CD4-positive, alpha-beta T cell treated with Interleukin-15 for 1 hour (primary cell): ENCODE data around the gene ZNF79.

Experiments used
- DNase-seq: peaks from one replicate; pipeline ENCODE4 v3.0.0-alpha.2; 2020

Gene ZNF79

DNA sequence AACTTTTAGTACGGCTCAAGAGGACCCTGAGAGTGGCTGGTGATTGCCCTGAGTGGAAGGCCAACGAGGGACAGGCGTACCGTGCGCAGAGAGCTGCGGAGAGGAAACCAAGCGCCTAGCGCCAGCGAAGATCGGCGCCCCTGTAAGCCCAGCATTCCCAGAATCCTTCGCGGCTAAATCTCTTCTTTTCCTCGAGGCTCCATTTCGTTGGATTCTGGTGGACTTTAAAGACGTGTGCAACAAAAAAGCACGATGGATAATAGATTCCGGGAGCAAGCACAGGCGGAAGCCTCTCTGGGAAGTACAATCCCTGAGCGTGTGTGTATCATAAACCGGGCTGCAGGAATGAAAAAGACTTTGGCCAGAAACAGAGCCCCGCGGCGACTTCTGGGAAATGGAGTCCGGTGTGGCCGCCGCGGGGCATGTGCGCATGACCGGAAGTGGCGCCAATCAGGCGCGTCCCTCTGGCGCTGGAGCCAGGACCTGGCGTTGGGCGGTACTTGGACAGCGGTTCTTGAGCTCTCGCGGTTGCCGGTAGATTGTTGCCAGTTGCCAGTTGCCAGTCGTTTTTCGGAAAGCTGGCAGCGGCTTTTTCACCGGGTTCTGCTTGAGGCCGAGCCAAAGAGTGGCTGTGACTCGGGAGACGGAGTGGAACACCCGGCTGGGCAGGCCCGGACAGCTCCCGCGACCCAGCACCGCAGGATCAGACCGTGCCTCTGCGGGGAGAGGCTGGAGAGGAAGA, at the start of gene ZNF79:
Gene ZNF79, plus strand, starts transcription at position 449 of the 742 bp plus-strand sequence. CDS start 406 bp downstream, outside the sequence.
- peak; percentile 89 for DNase-seq

DNA sequence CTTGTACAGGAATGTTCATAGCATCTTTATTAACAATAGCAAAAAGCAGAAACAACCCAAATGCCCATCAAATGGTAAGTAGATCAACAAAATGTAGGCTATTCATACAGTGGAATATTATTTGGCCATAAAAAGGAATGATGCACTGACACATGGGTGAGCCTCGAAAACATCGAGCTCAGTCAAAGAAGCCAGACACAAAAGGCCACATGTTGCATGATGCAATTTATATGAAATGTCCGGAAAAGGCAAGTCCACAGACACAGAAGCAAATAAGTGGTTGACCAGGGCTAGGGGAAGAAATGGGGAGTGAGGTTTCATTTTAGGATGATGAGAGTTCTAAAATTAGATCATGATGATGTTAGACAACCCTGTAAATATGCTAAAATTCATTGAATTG, 43.7 kb upstream of the ZNF79 start:
- DNase-seq = no peak

- no peak for DNase-seq
Measured at GRCh38 chr9:127382541-127382940, 41.6 kb upstream of the ZNF79 start.

- DNase-seq = no peak
Measured at GRCh38 chr9:127384016-127384730, 40.0 kb upstream of the ZNF79 start.

DNA sequence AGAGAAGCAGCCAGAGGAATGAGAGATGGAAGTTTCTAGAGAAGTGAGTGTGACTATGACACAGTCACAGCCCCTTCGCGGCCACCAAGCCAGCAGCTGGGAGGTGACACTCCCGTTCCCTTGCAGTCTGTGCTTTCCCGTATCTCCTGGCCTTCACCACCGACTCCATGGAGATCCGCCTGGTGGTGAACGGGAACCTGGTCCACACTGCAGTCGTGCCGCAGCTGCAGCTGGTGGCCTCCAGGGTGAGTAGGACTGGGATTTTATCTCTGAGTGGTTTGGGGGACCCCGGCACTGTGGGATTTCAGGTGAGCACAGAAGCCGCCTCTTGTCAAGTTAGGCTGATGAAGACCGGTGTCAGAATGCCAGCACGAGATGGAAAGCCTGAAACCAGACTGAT, 39.3 kb upstream of the ZNF79 start:
- no peak for DNase-seq

DNA sequence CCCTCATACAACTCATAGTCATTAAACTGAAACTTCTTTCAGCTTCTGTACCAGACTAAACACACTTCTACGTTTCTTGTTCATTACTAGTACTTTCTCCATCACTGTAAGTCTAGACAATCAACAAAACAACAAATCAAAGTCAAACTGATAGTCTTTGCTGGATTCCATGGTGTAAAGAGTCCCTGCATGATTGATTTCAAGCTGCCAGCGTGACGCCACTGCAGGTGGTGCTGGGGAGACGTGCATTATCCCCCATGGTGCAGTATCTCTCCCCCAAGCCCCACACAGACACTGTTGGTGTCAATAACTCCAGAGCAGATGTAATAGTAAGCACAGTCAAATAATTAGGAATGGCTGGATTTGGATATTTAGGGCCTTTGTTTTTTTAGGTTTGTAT, 37.9 kb upstream of the ZNF79 start:
- no peak for DNase-seq

GRCh38 chr9:127386981-127387380, 37.2 kb upstream of the ZNF79 start:
- no peak for DNase-seq

DNA sequence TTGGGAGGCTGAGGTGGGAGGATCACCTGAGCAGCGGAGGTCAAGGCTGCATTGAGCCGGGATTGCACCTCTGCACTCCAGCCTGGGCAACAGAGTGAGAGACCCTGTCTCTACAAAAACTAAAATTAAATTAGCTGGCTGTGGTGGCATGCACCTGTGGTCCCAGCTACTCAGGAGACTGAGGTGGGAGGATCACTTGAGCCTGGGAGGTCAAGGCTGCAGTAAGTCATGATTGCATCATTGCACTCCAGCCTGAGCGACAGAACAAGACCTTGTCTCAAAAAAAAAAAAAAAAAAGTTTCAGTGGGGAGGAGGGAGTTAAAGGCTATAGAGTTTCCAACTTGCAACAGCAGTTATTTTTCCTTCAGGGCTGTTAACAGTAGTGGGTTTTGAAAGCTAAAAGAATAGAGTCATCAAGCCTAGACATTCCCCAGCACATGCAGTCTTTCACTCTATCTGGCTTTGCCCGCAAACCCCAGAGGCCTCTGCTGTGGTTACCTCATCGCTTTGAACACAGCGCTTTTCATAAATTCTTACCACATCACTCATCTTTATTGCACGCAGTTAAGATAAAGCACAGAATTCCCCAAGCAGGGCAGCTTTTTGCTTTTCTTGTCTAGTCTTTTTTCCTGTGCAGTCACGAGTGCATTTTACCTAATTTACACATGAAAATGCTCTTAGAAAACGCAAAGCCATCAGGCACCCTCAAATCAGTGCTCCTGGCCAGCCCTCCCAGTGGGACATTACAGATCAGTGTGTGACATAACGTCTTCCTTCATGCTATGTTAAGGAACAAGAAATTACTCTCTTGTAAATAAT, 35.9 kb upstream of the ZNF79 start:
- DNase-seq = peak; percentile 78

GRCh38 chr9:127388856-127389238, 35.3 kb upstream of the ZNF79 start:
- DNase-seq = no peak

GRCh38 chr9:127389381-127390247, 34.6 kb upstream of the ZNF79 start:
- no peak for DNase-seq

- no peak for DNase-seq
Measured at GRCh38 chr9:127390248-127390545, 34.0 kb upstream of the ZNF79 start.

DNA sequence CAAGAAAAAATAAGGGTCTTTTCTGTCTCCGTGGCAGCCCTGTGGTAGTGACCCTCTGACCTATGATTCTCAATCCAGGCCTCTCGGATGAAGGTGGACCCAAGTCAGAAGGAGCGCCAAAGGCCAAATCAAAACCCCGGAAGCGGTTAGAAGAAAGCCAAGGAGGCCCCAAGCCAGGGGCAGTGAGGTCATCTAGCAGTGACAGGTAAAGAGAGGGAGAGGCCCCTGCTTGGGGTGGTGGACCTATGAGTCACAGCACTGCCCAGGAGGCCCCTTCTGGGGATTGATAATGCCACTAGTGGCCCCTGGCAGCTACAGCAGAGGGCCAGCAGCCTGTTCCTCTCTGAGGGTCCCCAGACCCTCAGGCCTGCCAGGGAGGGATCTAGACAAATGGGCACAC, 33.6 kb upstream of the ZNF79 start:
- DNase-seq = no peak

GRCh38 chr9:127392166-127392565, 32.0 kb upstream of the ZNF79 start:
- no peak for DNase-seq

GRCh38 chr9:127392976-127393375, 31.2 kb upstream of the ZNF79 start:
- DNase-seq = no peak

DNA sequence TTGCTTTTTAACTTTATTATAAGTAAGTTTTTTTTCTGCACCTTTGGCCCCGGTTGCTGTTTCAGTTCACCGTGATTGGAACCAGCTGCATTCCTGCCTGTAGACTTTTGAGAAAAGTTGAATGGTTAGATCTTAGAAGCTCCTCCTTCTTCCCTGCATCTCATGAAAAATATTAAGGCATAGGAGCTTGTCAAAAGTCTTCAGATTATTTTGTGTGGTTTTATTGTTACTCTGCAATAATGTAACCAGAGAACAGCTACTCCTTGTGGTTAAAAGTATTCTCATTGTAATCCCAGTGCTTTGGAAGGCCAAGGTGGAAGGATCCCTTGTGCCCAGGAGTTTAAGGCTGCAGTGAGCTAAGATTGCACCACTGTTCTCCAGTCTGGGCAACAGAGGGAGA, 30.5 kb upstream of the ZNF79 start:
- DNase-seq = no peak

GRCh38 chr9:127395497-127396252, 28.5 kb upstream of the ZNF79 start:
- DNase-seq = no peak

DNA sequence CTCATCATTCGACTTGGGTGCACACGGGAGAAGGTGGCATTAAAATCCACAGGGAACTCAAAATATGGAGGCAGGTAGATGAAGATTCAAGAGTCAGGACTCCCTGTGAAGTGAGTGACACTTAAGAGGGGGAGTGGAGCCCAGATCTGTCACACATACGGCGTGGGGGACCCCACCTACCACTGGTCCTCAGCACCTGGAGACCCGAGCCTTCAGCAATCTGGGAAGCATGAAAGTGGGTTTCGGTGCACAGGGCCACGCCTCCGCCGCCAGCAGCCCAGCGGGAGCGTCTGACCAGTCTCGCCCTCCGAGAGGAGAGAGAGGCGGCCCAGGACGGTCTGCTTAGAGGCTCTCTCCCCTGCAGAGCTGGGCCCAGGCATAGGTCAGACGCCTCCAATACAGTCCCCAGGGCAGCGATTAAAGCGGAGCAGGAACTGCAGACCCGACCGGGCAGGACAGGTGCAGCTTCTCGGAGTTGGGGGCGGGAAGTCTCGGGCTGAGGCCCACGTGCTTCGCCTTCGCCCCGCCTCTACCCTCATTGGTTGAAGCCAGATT, 27.9 kb upstream of the ZNF79 start:
- no peak for DNase-seq

DNA sequence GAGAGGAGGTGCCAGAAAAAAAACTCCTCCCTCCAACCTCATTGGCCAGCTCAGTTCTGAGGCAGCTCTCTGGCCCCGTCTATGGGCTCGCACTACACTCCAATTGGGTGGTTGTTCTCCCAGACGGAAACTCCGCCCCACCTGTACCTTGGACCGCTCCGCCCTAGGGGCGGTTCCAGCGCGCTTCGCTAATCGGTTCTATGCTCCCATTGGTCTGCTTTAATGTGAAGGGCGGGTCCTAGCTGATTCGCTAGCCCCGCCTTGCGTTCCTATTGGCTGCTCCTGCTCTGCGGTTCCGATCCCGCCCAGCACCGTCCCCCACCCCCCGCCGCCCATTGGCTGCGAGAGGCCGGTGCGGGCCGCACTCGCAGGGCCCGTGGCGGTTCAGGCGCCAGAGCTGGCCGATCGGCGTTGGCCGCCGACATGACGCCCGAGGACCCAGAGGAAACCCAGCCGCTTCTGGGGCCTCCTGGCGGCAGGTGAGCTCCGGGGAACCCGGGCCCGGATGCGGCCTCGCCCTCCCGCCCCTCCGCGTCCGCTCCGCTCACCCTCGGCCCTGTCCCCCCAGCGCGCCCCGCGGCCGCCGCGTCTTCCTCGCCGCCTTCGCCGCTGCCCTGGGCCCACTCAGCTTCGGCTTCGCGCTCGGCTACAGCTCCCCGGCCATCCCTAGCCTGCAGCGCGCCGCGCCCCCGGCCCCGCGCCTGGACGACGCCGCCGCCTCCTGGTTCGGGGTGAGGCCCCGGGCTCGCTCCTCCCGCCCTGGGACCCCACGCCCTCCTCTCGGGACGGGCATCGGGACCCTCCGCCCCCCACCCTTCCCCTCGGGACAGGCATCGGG, 27.2 kb upstream of the ZNF79 start, which contains the start of gene SLC2A8:
Gene SLC2A8, plus strand, starts transcription at position 362 of the 838 bp plus-strand sequence. Its CDS starts 62 bp downstream, at position 424.
- DNase-seq = peak; percentile 98

GRCh38 chr9:127397646-127398274, 26.4 kb upstream of the ZNF79 start:
- DNase-seq = no peak

DNA sequence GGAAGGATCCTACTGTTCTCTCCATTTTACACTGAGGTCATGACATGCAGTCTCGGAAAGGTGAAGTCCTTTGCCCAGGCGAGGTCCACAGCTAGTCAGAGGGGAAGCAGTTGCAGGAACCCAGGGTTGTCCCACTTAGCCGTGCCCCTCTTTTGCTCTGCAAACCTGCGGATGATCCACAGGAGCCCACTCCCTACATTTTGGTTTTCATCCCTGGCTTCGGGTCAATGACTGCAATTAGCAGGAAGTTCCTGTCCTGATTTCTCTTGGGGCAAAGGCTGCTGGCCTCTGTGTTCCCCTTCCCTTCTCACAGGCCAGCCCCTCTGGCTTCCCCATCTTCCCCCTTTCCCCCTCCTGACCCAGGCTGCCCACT, 25.9 kb upstream of the ZNF79 start:
- DNase-seq = no peak
